Measurements from ENCODE around the gene OR11H7.

GRCh38 chr14:20274062-20274461 is 45.3 kb downstream of the OR11H7 start:
- no peak for TF ChIP-seq CTCF (conservative IDR thresholded peaks at IDR 0.05; ENCODE audit: low read length)
- TF ChIP-seq EZH2phosphoT487 (IDR thresholded peaks at IDR 0.05; ENCODE audit: borderline replicate concordance): no peak

All from Loucy (cell line).